Pons (tissue), 1 donor: ENCODE measurements around the gene CHADL.

Source experiments
- DNase-seq: peaks from one replicate; pipeline ENCODE4 v3.0.0-alpha.2; 2016; ENCODE audit warnings: low spot score

The CHADL gene

DNA sequence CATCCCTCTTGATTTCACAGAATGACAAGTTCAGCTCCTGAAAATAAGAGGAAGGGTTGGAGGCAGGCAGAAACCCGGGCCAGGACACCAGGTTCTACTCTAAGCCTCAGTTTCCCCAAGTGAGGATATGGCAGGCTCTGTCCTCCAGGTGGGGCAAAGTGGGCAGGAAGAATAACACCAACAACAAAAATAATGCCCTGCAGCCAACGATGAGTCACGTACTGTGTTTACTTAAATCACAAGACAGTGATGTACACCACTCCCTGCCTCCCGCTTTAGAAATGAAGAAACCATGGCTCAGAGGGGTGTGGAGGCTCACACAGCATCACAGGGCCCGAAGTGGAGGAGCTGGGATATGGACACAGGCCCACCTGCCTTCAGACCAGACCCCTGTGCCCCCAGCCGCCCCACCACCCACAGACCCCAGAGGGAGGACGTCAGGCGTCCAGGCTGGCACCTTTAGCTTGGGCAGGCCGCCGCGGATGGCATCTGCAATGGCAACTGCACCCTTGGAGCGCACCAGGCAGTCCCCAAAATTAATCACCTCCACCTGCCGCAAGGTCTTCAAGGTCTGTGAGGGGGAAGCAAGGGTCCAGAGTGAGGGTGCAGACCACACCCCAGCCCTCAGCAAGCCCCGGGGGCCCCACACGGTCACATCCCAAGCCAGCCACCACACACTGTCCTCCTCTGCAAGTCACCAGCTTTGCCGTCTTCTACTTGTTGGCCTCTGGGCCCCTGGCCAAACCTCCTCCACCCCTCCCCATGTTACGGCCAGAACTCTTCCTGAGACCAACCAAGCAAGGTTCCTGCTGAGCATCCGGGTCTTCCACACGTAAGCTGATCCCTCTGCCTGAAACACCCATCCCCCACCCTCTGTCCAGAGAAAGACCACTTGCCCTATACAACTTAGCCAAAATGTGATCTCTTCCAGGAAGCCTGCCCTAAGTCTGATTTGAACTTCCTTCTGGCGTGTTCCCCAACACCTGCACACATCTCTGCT lies 15.8 kb upstream of the CHADL start:
- DNase-seq = no peak

DNA sequence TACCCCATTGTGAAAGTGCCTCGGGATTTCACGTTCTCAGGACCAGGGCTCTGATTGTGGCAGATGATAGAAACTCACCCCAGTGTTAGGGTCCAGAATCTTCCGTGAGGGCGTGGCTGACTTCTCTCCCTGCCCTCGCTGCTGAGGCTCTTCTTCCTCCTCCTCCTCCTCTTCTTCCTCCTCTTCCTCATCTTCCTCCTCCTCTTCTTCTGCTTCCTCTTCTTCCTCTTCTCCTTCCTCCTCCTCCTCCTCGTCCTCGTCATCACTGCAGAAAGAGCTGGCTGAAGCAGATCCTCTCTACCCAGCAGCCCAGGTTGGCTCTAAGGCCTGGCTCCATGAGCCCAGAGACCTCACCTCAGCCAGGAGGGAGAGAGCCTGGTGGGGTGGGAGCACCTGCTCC lies 13.5 kb upstream of the CHADL start:
- DNase-seq = no peak

DNA sequence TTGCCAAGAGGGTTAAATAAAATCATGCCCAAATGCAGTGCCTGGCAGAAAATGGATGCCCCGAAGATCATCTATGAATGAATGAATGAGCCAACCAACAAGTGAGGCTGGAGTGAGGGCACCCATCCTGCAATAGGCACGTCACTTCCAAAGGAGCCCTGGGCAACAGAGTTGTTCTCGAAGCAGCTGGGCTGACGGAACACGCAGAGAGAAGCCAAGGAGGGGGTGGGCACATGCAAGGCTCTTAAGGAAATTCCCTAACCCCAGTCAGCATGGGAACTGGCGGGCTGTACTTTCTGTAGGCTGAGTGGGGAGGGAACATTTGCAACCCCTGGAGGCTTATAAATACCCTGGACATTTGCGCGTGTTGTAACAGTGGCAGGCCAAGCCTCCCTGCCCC lies 11.6 kb upstream of the CHADL start:
- no peak for DNase-seq

DNA sequence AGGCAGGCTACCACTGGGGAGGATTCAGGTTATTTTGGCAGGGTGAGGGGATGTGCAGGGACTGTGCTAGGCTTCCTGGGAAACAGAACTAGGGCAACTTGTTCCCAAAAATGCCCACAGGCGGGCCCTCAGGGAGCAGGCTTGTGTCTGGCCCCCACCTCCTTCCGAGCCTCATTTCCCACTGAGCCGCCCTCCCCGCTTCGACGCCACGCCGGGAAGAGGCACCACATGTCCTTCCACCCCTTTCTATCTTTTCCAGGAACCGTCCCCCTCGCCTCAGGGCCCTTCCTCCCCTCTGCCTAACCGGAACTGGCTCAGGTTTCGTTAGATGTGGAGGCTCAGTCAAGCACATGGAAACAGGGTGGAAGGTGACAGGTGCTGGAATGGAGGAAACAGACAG lies 9.4 kb upstream of the CHADL start:
- no peak for DNase-seq

DNA sequence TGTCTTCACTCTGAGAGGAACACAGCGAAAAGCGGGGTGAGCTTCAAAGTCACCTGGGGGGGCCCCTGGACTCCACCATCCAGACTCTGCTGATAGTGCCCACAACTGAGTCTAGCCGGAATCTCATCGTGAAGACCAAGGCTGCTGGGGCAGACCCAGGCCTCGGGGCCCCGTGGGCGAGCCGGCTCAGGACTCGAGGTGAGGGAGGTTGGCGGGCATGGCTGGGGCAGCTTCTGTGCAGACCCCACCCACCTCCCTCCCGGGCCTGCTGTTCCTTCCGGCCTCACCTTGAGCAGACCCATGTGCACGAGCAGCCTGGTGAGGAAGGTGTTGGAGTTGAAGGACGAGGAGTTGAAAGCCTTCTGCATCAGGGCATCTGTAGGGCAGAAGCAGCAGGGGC lies 8.7 kb upstream of the CHADL start:
- DNase-seq = no peak

DNA sequence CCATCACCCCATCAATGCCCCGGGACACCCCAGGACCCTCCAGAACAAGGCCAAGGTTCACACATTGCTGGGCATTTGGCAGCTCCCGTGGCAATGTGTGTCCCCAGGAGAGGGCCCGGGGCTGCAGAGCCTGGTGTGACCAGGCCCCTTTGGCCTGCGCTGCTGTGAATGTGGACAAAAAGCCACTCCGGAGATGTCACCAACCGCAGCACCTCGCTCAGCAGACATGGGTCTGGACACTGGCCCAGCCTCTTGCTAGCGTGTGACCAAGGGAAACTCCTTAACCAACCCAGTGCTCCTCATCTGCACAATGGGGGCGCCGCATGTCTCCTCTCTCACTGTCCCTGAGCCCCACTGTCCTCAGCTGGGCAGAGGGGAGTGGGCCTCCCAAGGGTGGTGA lies 8.0 kb upstream of the CHADL start:
- no peak for DNase-seq

DNA sequence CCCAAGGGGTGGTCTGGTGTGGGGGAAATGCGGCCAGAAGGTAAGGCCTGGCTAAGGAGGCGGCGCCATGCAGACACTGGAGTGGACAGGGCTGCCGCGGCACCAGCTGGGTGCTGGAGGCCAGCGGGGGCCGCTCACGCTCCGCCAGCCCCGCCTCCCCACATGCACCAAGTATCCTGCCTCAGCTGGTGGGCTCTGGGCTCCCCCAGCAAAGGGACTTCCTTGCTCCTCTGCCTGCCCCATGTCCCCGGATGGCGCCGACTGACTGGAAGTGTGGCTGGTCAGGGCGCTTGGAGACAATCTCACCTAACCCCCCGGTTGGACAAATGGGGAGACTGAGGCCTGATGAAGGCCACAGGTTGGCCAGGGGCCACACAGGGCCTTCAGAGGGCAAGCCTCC lies 7.6 kb upstream of the CHADL start:
- no peak for DNase-seq

DNA sequence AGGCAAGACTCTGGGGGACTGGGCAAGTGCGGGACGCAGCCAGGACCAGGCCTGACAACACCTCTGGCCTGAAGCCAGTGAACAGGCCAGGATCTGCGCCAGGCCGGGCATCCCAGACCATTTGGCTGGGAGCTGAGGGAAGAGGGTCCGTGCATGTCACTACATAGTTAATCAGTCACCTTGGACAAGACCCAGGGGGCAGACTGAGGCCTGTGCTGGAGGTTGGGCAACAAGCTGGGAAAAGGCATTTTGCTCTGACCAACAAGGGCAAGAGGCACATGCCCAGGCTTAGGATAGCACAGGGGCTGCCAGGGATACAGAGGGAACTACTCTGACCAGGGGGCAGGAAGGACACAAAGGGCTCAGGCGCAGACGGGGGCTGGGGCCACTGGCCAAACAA lies 7.0 kb upstream of the CHADL start:
- DNase-seq = no peak

DNA sequence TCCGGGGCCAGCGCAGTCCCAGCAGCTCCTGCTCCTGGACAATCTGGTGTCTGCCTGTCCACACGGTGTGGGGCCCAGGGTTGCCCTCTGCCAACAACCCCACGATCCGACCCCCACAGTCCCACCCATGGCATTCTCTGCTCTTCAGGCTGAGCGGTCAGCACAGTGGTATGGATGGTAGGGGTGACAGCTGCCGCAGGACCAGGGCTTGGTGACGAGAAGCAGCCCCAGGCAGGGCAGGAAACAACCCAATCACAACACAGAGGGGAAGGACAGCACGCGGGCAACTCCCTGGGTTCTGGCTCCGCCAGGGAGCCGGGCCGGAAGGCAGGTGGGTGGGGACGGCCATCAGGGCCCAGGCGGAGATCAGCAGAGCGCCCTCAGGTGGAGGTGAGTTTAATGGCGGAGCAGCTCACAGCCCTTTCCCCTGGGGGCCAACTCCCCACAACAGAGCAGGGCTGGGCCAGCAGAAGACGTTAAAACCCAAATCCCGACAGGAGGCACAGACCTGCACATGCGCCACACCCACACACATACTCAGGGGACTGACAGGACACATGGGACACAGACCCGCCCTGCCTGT lies 5.3 kb upstream of the CHADL start:
- DNase-seq = no peak

DNA sequence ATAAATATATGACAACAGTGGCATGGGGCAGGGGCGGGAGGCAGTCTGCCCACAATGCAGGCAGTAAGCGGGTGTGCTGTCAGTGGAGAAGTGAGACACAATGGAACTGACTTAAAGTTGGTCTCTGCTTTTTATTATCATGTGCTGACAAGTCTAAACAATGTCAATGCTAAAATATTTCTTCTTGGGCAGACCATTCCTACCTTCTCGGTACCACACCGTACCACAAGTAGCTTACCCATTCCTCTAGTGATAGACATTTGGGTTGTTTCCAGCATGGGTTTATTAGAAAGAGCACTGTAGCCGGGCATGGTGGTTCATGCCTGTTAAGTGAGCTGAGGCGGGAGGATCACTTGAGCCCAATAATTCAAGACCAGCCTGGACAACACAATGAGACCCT lies 2.6 kb upstream of the CHADL start:
- no peak for DNase-seq

DNA sequence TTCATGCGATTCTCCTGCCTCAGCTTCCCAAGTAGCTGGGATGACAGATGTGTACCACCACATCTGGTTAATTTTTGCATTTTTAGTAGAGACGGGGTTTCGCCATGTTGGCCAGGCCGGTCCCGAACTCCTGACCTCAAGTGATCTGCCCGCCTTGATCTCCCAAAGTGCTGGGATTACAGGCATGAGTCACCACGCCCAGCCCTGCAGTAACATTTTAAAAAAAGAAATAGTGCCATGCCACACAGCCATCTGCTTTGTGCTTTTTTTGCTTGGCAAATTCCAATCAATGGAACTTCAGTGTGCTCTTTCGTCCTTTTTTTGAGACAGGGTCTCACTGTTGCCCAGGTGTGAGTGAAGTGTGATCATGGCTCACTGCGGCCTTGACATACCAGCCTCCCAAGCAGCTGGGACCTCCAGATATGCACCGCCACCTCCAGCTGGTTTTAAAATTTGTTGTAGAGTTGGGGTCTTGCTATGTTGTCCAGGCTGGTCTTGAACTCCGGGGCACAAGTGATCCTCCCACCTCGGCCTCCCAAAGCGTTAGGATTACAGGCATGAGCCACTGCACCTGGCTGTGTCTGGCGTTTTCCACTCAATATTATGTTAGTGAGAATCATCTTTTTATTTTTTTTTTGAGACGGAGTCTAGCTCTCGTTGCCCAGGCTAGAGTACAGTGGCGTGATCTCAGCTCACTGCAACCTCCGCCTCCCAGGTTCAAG lies 1.8 kb upstream of the CHADL start:
- DNase-seq = no peak

DNA sequence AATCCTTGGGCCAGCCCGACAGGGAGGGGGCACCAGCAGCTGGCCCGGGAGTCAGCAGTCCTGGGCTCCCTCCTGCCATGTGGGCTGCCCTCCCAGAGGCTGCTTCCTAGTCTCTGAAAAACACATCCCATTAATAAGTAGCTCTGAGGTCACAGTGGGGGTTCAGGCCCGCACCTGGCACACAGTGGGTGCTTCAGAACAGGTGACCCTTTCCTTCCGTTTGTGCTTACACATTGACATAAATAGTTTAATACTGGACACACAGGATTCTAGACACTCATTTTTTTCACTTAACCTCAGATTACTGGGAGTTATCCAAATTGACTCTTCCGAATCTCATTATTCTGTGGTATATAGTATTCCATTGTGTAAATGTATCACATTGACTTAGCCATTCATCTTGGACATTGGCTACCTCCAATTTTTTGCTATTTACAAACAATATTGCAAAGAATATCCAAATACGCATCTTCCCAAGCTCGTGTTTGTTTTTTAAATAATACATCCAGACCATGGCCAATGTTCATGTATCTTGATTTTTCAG lies 474 bp upstream of the CHADL start:
- DNase-seq = no peak

DNA sequence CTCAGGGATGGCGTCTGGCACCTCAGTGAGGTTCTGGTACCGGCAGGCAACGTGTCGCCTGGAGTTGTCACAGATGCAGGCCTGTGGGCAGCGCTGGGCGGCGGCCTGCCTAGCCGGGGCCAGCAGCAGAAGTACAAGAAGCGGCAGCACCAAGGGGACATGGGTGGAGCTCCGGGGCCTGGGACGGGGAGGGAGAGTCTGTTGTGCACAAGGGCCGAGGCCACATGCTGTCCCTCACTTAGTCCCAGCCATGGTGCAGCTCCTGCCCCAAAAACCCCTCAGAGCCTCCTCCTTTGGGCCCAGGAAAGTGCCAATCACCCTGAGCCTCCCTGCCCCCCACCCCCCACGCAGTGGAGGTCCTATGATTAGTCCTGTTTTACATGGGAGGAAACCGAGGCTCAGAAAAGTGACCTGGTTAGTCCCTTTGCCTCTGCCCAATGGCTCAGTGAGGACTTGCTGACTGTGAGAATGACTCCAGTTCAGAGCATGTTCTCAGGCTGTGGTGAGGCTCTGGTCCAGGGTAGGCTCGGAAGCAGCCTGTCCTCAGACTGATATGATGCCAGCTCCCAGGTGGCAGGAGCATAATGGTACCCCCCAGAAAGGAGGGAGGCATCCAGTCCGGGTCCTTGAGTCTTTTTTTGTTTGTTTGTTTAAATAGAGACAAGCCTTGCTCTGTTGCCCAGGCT lies 1.1 kb downstream of the CHADL start:
- DNase-seq = peak; percentile 57

DNA sequence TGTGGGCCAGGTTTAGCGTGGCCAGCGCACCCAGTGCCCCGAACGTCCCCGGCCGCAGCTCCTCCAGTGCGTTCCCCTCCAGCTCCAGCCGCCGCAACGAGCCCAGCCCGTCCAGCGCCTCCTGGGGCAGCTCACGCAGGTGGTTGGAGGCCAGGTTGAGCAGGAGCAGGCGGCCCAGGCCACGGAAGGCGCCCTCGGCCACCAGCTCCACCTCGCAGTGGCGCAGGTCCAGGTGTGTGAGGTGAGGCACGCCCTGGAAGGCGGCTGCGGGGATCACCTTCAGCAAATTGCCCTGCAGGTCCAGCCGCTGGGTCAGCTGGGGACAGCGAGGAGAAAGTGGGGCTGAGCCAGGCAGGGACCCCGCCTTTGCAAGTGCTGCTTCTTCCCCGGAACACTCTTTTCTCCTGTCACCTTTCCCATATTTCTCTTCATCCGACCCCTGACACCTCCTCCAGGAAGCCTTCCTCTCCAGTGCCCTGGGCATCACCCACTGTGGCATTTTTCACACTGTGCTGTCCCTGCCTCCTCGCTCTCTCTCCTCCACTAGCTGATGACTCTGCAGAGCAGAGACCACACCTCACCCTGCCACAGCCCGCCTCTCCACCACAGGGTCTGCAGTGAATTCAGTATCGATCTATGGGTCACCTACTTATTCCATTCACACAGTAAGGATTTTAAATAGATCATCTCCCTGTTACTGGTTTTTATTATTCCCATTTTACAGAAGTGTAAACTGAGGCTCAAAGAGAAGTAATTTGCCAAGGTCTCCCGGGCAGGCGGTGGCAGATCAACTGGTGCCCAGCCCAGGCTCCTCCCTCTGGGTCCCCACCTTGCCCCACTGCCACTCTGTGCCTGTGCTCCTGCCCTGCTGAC lies 1.9 kb downstream of the CHADL start:
- DNase-seq = no peak

DNA sequence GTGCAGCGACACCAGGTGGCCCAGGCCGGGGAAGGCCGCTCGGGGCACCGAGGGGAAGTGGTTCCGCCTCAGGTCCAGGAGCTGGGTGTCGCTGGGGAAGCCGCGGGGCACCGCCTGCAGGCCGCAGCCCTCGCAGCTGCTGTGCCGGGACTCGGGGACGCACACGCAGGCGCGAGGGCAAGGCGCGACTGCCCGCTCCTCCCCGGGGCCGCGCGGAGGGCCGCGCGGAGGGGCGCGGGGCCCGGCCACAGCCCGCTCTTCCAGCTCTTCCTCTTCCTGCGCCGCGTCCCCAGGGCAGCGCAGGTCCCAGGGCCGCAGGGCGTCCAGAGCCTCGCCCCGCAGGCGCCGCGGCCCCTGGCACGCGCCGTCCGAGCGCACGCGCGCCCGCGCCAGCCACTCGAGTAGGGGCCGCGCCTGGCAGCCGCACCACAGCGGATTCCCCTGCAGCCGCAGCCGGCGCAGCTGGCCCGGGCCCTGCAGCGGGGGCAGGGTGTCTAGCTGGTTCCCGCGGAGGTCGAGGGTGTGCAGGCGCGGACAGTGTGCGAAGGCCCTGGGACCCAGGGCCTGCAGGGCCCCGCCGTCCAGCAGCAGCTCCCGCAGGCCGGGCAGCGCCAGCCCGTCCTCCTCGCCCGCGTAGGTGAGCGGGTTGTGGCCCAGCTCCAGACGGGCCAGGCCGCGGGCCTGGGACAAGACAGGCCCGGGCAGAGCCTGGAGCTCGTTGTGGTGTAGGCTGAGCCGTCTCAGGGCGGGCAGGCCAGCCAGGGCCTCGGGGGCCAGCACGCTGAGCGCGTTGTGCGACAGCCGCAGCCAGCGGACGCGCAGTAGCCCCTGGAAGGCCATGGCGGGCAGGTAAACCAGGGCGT lies 2.8 kb downstream of the CHADL start:
- DNase-seq = no peak

DNA sequence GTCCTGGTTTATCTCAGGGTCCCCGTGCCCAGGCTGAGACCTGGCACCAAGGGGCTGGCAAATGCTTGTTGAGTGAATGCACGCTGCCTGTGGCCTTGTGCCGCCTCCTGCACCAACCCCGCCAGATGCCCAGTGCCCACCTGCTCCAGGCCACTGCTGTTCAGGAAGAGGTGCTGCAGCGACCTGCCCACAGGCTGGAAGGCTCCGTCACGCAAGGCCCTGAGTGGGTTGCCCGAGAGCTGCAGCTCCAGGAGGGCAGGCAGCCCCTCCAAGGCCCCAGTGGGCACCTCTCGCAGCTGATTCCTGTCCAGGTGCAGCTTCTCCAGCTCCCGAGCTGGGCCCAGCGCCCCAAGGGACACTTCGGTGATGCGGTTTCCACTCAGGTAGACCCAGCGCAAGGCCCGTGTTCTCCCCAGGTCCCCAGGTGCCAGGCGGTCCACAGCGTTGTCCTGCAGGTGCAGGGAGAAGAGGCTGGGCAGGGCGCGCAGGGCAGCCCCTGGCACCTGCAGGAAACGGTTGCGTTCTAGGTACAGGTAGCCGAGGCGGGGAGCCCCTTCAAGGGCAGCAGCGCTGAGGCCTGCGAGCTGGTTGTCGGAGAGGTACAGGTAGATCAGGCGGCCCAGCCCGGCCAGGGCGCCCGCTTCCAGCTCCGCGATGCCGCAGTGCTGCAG lies 3.6 kb downstream of the CHADL start:
- no peak for DNase-seq

DNA sequence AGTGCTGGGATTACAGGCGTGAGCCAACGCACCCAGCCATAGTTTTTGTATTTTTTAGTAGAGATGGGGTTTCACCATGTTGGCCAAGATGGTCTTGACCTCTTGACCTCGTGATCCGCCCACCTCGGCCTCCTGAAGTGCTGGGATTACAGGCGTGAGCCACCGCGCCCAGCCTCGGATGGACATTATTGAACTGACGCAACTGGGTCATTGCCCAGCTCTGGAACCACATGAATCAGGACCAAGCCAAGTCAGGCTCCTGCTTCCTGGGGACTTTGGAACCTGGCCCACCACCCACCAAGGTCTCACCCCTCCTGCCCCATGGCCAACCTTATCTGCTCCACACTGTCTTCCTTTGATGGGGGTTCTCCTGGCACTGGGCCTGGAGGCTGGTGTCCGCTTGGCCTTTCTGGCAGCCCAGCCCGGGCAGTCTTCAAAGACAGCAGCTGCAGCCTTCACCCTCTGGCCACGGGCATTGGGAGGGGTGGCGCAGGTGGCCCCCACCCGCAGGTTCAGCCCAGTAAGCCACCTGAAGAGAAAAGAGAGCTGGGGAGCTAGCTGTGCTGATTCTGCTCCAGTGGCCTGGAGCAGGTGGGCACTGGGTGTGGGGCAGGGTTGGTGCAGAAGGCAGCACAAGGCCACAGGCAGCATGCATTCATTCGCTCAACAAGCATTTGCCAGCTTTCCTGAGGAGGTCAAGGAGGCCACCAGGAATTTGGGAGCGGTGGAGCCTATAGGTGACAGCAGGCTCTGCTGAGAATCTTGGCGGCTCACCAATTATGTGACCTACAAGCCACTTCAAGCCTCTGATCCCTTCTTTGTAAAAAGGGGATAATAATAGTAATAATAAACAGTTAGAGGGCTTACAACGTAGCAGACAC lies 5.7 kb downstream of the CHADL start:
- no peak for DNase-seq

DNA sequence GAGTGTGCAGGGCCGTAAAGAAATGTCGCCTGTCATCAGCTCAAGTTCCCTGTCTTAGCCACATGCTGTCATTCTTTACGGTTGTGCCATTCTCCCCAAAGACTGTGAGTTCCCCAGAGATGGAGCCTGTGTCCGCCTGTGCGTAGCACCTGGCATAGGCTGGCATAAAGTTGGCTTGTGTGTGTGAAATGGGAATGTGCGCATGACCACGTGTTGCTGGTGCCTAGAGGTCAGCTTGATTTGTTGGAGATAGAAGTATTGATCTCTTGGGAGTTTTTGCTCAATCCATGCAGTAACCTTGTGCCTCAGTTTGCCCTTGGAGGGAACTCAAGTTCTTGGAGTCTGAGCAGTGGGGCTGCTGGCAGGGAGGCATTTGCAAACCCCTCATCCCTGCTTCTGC lies 9.4 kb downstream of the CHADL start:
- no peak for DNase-seq

DNA sequence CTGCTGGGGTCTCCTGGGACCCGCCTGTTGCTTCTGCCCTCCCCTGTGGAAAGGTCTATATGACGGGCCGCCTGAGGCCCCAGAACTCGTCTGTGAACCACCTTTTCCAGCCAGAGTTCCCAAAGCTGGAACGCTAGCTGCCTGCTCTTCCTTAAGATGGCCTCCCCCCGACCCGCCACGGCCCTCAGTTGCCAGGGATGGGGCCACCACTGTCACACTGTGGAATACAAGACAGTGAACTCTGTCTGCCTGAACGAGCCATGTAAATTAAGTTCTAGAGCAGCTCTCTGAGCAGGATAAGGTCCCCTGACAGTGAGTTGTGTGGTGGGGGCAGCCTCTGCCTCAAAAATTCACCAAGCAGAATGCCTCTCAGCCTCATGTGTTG lies 10.3 kb downstream of the CHADL start:
- no peak for DNase-seq
